ENCODE results near the gene GRIA2. TPM values are rescaled to one million over a fixed set of nuclear protein-coding genes. Genes with fewer than 3 reads are reported as not detected.
A peak's percentile ranks its signal among the peaks of the same experiment; 100 is the strongest.

Gene GRIA2
- polyA plus RNA-seq, 3 donors: not detected

DNA sequence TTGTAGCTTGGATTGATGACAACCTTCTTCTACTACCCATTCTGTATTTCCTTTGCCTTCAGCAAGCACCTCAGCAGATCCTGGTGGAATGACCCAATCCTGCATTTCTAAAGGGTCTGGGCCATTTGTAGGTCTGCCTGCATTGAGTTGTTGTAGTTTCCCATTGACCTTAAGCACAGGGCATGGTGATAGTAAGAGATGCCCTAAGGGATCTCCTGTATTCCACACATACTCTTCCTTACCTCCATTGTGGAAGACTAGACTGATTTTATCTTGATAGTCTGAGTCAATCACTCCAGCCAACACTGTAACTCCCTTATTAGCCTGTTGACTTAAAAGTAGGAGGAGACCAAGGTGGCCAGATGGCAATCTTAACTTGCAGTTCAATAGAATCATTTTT is 184.5 kb downstream of the GRIA2 start:
- Mint-ChIP-seq H3K4me1 (no peaks in the 10 kb centered on the region), H3K4me3 (no peak overlapping the region), H3K27me3 (ENCODE audit: low read depth in 3 of 3) (no peaks in the 10 kb centered on the region), H3K36me3 (no peaks in the 10 kb centered on the region), H3K27ac (peak overlapping the region in 1 of 7 donors; percentile 33), H3K9me3 (peaks cover 0 to 5% (median 0%) of the 10 kb centered on the region in 7 donors)
- no peaks in the 10 kb centered on the region for H4K20me1 ChIP-seq (ENCODE audit: insufficient read depth, low read length)
- H2AFZ ChIP-seq (ENCODE audit: insufficient read depth, low read depth, low read length, poor library complexity, severe bottlenecking): no peak overlapping the region
- no peaks in the 10 kb centered on the region for H3K79me2 ChIP-seq (ENCODE audit: insufficient read depth, low read length)
- TF ChIP-seq, protein P1, sequence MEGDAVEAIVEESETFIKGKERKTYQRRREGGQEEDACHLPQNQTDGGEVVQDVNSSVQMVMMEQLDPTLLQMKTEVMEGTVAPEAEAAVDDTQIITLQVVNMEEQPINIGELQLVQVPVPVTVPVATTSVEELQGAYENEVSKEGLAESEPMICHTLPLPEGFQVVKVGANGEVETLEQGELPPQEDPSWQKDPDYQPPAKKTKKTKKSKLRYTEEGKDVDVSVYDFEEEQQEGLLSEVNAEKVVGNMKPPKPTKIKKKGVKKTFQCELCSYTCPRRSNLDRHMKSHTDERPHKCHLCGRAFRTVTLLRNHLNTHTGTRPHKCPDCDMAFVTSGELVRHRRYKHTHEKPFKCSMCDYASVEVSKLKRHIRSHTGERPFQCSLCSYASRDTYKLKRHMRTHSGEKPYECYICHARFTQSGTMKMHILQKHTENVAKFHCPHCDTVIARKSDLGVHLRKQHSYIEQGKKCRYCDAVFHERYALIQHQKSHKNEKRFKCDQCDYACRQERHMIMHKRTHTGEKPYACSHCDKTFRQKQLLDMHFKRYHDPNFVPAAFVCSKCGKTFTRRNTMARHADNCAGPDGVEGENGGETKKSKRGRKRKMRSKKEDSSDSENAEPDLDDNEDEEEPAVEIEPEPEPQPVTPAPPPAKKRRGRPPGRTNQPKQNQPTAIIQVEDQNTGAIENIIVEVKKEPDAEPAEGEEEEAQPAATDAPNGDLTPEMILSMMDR (IDR thresholded peaks at IDR 0.05): no peak
- H3K27ac ChIP-seq (ENCODE audit: low read depth in 1 of 2, low read length in 2 of 2): no peak overlapping the region
- intact Hi-C loops (cut with micrococcal nuclease): no loop called here
- no peak overlapping the region for H3K4me3 ChIP-seq (replicated peaks in 1 of 3; ENCODE audit: low read depth in 2 of 3, low read length in 3 of 3)
- DNase-seq: no peak
- H3K9ac ChIP-seq (ENCODE audit: insufficient read depth, low read length, poor library complexity, severe bottlenecking): no peak overlapping the region
- no peak overlapping the region for H3K4me2 ChIP-seq (replicated peaks; ENCODE audit: extremely low read depth, low read length, poor library complexity, severe bottlenecking)
- peaks cover 0 to 3% of the 10 kb centered on the region in 2 donors for H3K9me3 ChIP-seq (replicated peaks in 1 of 2; ENCODE audit: control insufficient read depth in 1 of 2, insufficient read depth in 1 of 2, low read length in 2 of 2)
- no peaks in the 10 kb centered on the region for H3K27me3 ChIP-seq (ENCODE audit: control insufficient read depth in 2 of 2, insufficient read depth in 2 of 2, low read length in 2 of 2)
- no peaks in the 10 kb centered on the region for H3K36me3 ChIP-seq (replicated peaks in 1 of 2; ENCODE audit: control insufficient read depth in 1 of 2, insufficient read depth in 2 of 2, low read length in 2 of 2)
- H3K4me1 ChIP-seq (ENCODE audit: control insufficient read depth in 1 of 2, insufficient read depth in 2 of 2, low read length in 2 of 2): no peaks in the 10 kb centered on the region

Small RNAs within 50 kb of the gene (small RNA-seq; reads per million reads assigned to genes)
- not detected for gene RNU6-582P (ENCODE audit: insufficient read length, low read depth)

Other genes with a start within 250 kb of the GRIA2 start
- 1 to 10 TPM; 2.5 to 5.0 (median 4.9) TPM for gene PDGFC, start 248.9 kb upstream of the GRIA2 start, polyA plus RNA-seq
- gene GLRB, start 144.6 kb upstream of the GRIA2 start, polyA plus RNA-seq: not detected